ENCODE data around the gene CEP57L1. TPM values are rescaled to one million over a fixed set of nuclear protein-coding genes. Genes with fewer than 3 reads are reported as not detected.

Gene CEP57L1
- total and polyA plus RNA-seq, 2 experiments from 2014 or later = 11.9 to 18.7 TPM

DNA sequence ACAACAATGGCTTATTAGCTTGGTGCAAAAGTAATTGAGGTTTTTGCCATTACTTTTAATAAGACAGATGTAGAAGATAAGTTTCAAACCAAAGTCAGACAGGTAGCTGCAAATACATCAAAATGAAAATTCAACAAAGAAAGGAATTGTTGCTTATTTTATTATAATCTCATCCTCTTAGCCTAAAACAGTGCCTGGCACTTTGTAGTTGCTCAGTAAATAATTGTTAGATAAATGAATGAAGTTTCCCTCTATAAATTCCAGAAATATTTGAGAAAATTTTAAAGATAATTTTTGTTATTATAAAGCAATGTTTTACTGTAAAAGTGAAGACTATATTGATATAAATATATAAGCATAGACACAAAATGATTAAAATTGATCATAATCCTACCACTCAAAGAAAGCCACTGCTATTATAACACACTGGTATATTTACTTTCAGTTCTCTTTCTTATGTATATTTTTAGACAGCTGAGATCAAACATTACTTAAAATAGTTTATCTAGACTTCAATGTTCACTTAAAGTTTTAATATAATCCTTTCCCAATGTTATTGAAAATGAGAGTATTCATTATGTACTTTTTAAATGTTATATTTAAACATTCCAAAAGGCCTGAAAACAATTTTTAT, 43.2 kb upstream of the CEP57L1 start:
- Histone ChIP-seq H3K79me2 (peaks cover 31% of the 10 kb centered on the region), H3K27ac (no peak overlapping the region)
- TF ChIP-seq, protein P1, sequence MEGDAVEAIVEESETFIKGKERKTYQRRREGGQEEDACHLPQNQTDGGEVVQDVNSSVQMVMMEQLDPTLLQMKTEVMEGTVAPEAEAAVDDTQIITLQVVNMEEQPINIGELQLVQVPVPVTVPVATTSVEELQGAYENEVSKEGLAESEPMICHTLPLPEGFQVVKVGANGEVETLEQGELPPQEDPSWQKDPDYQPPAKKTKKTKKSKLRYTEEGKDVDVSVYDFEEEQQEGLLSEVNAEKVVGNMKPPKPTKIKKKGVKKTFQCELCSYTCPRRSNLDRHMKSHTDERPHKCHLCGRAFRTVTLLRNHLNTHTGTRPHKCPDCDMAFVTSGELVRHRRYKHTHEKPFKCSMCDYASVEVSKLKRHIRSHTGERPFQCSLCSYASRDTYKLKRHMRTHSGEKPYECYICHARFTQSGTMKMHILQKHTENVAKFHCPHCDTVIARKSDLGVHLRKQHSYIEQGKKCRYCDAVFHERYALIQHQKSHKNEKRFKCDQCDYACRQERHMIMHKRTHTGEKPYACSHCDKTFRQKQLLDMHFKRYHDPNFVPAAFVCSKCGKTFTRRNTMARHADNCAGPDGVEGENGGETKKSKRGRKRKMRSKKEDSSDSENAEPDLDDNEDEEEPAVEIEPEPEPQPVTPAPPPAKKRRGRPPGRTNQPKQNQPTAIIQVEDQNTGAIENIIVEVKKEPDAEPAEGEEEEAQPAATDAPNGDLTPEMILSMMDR (IDR thresholded peaks at IDR 0.05; ENCODE audit: poor library complexity) = no peak
- TF ChIP-seq EZH2 (IDR thresholded peaks at IDR 0.05; ENCODE audit: borderline replicate concordance) (no peak), EZH2phosphoT487 (IDR thresholded peaks at IDR 0.05; ENCODE audit: low read depth, severe bottlenecking, unreplicated experiment) (no peak)

DNA sequence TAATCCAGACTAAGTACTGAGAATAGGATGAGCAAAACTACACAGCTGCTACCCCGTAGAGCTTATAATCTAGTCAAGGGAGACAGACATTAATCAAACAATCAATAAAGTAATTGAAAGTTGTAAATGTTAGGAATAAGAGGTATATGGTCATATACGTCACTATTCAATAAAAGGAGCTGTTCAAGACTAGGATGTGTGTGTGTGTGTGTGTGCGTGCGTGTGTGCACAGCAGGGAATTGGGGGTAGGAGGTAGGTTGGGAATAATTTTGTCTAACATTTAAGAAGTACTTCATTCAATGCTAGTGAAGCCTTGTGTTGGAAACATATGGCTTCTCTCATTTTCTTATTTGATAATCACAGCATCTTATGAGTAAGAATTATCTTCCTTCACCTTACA, 42.5 kb upstream of the CEP57L1 start:
- no peak for DNase-seq (ENCODE audit: low spot score)
- H3K9me3 ChIP-seq (ENCODE audit: low read depth) = no peaks in the 10 kb centered on the region
- H3K36me3 ChIP-seq (replicated peaks; ENCODE audit: insufficient read depth, low read depth) = no peaks in the 10 kb centered on the region
- TF ChIP-seq EZH2phosphoT487 (IDR thresholded peaks at IDR 0.05; ENCODE audit: low read depth, severe bottlenecking, unreplicated experiment) = no peak
- no peak for TF ChIP-seq EZH2 (IDR thresholded peaks at IDR 0.05; ENCODE audit: borderline replicate concordance)
- TF ChIP-seq, protein P1 (IDR thresholded peaks at IDR 0.05; ENCODE audit: poor library complexity) = no peak
- no peaks in the 10 kb centered on the region for H4K20me1 ChIP-seq (ENCODE audit: insufficient read depth, poor library complexity, severe bottlenecking)
- no peak overlapping the region for H3K27ac ChIP-seq
- H3K4me3 ChIP-seq = no peak overlapping the region
- no peak overlapping the region for H3K4me2 ChIP-seq
- WGBS (ENCODE audit: low lambda C conversion rate, missing lambda C conversion rate) = 82% methylated on average over 4 of the region's 4 CpGs
- H3K27me3 ChIP-seq = no peaks in the 10 kb centered on the region
- H3K9me2 ChIP-seq (replicated peaks; ENCODE audit: insufficient read depth) = no peaks in the 10 kb centered on the region
- H3K4me1 ChIP-seq (ENCODE audit: insufficient read depth) = no peaks in the 10 kb centered on the region
- no peak overlapping the region for H2AFZ ChIP-seq
- H3K79me2 ChIP-seq = peaks cover 31% of the 10 kb centered on the region

More for the DNA sequence above, 43.2 kb upstream of the CEP57L1 start:
- H3K4me1 ChIP-seq (ENCODE audit: insufficient read depth) = no peaks in the 10 kb centered on the region
- H4K20me1 ChIP-seq (ENCODE audit: insufficient read depth, poor library complexity, severe bottlenecking) = no peaks in the 10 kb centered on the region
- H3K4me3 ChIP-seq = no peak overlapping the region
- no peaks in the 10 kb centered on the region for H3K9me3 ChIP-seq (ENCODE audit: low read depth)
- no peaks in the 10 kb centered on the region for H3K9me2 ChIP-seq (replicated peaks; ENCODE audit: insufficient read depth)
- H3K36me3 ChIP-seq (replicated peaks; ENCODE audit: insufficient read depth, low read depth) = no peaks in the 10 kb centered on the region
- DNase-seq (ENCODE audit: low spot score) = no peak
- no peaks in the 10 kb centered on the region for H3K27me3 ChIP-seq
- H2AFZ ChIP-seq = no peak overlapping the region
- no peak overlapping the region for H3K4me2 ChIP-seq

DNA sequence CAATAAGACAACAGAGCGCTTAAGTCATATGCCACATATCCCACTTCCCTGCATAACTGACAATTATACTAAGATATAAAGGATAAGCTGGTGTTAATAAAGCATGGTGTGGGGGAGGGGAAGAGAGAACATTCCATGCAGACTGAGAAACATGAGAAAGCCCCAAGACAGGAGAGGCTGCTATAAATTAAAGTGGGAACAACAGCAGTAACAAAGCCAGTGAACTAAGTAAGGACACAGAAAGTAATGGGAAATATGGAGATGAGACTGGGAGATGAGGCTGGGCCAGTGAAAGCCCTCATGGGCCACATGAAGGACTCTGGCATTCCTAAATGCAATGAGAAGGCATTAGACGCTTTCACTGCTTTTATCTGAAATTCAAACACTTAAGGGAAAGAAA, 42.0 kb upstream of the CEP57L1 start:
- TF ChIP-seq, protein P1 (IDR thresholded peaks at IDR 0.05; ENCODE audit: poor library complexity) = no peak
- no peak for TF ChIP-seq EZH2 (IDR thresholded peaks at IDR 0.05; ENCODE audit: borderline replicate concordance)
- no peak for TF ChIP-seq EZH2phosphoT487 (IDR thresholded peaks at IDR 0.05; ENCODE audit: low read depth, severe bottlenecking, unreplicated experiment)
- Histone ChIP-seq H3K4me3 (no peak overlapping the region), H3K4me2 (no peak overlapping the region), H3K36me3 (replicated peaks; ENCODE audit: insufficient read depth, low read depth) (no peaks in the 10 kb centered on the region), H2AFZ (no peak overlapping the region), H3K79me2 (peaks cover 31% of the 10 kb centered on the region), H3K4me1 (ENCODE audit: insufficient read depth) (no peaks in the 10 kb centered on the region), H3K27ac (no peak overlapping the region), H4K20me1 (ENCODE audit: insufficient read depth, poor library complexity, severe bottlenecking) (no peaks in the 10 kb centered on the region), H3K9me3 (ENCODE audit: low read depth) (no peaks in the 10 kb centered on the region), H3K9me2 (replicated peaks; ENCODE audit: insufficient read depth) (no peaks in the 10 kb centered on the region), H3K27me3 (no peaks in the 10 kb centered on the region)
- DNase-seq (ENCODE audit: low spot score) = no peak
- WGBS (ENCODE audit: low lambda C conversion rate, missing lambda C conversion rate) = 87% methylated on average over 2 of the region's 2 CpGs
